Stimulated activated naive CD8-positive, alpha-beta T cell treated with anti-CD3 and anti-CD28 coated beads, Interleukin-15, amount 100 ng/mL, for 72 hours (primary cell): Measurements from ENCODE around the gene VPS13D.
A peak's percentile ranks its signal among the peaks of the same experiment; 100 is the strongest.
"Not testable (repeated sequence)": the region's sequence is repeated elsewhere in the genome, so short reads cannot be mapped to it uniquely, and the experiment has no call there.

Experiments
- ATAC-seq: fragments of 150-1000 bp; cut with Tn5 transposase; 2 replicates; pipeline ENCODE4 v1.10.0; 2021; ENCODE audit warnings: mild to moderate bottlenecking, moderate library complexity
- DNase-seq, 2 donors: peaks; one replicate each; pipeline ENCODE4 v3.0.0; 2021 to 2022
- H3K27ac Mint-ChIP-seq, 2 donors: one replicate each; pipeline ENCODE4 v1.8.0; 2022; ENCODE audit warnings: mild to moderate bottlenecking in 2 of 2, mixed read lengths in 2 of 2, moderate library complexity in 2 of 2
- H3K27me3 Mint-ChIP-seq: one replicate; pipeline ENCODE4 v1.8.0; 2022; ENCODE audit warnings: mixed read lengths
- H3K4me1 Mint-ChIP-seq: one replicate; pipeline ENCODE4 v1.8.0; 2022; ENCODE audit warnings: mild to moderate bottlenecking, mixed read lengths
- H3K4me3 Mint-ChIP-seq, 2 donors: one replicate each; pipeline ENCODE4 v1.8.0; 2022; ENCODE audit warnings: mild to moderate bottlenecking in 2 of 2, mixed read lengths in 2 of 2, moderate library complexity in 1 of 2
- H3K9me3 Mint-ChIP-seq, 2 donors: one replicate each; pipeline ENCODE4 v1.8.0; 2022; ENCODE audit warnings: mixed read lengths in 2 of 2

VPS13D gene

GRCh38 chr1:12448746-12449177, 218.9 kb downstream of the VPS13D start:
- peaks cover under 1 to 6% of the 10 kb centered on the region in 2 donors for H3K9me3 Mint-ChIP-seq
- H3K27me3 Mint-ChIP-seq: no peaks in the 10 kb centered on the region
- ATAC-seq (no peak), DNase-seq (no peak)
- H3K27ac Mint-ChIP-seq: peak overlapping the region; percentile 93 to 99
- H3K4me1 Mint-ChIP-seq: peaks cover 96% of the 10 kb centered on the region
- H3K4me3 Mint-ChIP-seq: peak overlapping the region in 1 of 2 donors; percentile 81

GRCh38 chr1:12450090-12450755, 220.4 kb downstream of the VPS13D start:
- Mint-ChIP-seq H3K9me3 (no peaks in the 10 kb centered on the region), H3K4me1 (peaks cover 97% of the 10 kb centered on the region), H3K27ac (peak overlapping the region; percentile 70 to 98), H3K4me3 (peak overlapping the region; percentile 79 to 83), H3K27me3 (no peaks in the 10 kb centered on the region)
- peak in 1 of 2 donors; percentile 67 for DNase-seq
- peak; percentile 62 for ATAC-seq

- Mint-ChIP-seq H3K27ac (peak overlapping the region; percentile 70 to 98), H3K4me1 (peaks cover 97% of the 10 kb centered on the region)
Measured at GRCh38 chr1:12450756-12451559, 221.1 kb downstream of the VPS13D start.

GRCh38 chr1:12451560-12451900, 221.7 kb downstream of the VPS13D start:
- Mint-ChIP-seq H3K27ac (no peak overlapping the region), H3K4me3 (peak overlapping the region; percentile 79 to 83), H3K4me1 (peaks cover 97% of the 10 kb centered on the region), H3K9me3 (no peaks in the 10 kb centered on the region), H3K27me3 (no peaks in the 10 kb centered on the region)
- ATAC-seq: no peak
- no peak for DNase-seq

More at GRCh38 chr1:12450756-12451559, 221.1 kb downstream of the VPS13D start:
- Mint-ChIP-seq H3K4me3 (peak overlapping the region; percentile 79 to 83), H3K27me3 (no peaks in the 10 kb centered on the region), H3K9me3 (no peaks in the 10 kb centered on the region)
- no peak for DNase-seq
- ATAC-seq: no peak

- Mint-ChIP-seq H3K27ac (peak overlapping the region; percentile 64 to 78), H3K9me3 (no peaks in the 10 kb centered on the region), H3K4me3 (peak overlapping the region; percentile 79 to 83)
Measured at GRCh38 chr1:12452262-12452661, 222.4 kb downstream of the VPS13D start.

GRCh38 chr1:12453400-12454343, 223.8 kb downstream of the VPS13D start:
- DNase-seq: peak in 1 of 2 donors; percentile 43
- no peaks in the 10 kb centered on the region for H3K27me3 Mint-ChIP-seq
- H3K9me3 Mint-ChIP-seq: no peaks in the 10 kb centered on the region
- H3K4me3 Mint-ChIP-seq: peak overlapping the region; percentile 79 to 83
- ATAC-seq: peak; percentile 11
- H3K27ac Mint-ChIP-seq: peak overlapping the region; percentile 96 to 97
- peaks cover 99% of the 10 kb centered on the region for H3K4me1 Mint-ChIP-seq

More at GRCh38 chr1:12452262-12452661, 222.4 kb downstream of the VPS13D start:
- DNase-seq: no peak
- Mint-ChIP-seq H3K27me3 (no peaks in the 10 kb centered on the region), H3K4me1 (peaks cover 98% of the 10 kb centered on the region)
- ATAC-seq: no peak

GRCh38 chr1:12454406-12455391, 224.9 kb downstream of the VPS13D start:
- Mint-ChIP-seq H3K4me3 (peak overlapping the region; percentile 79 to 83), H3K27ac (peak overlapping the region; percentile 94 to 96), H3K9me3 (no peaks in the 10 kb centered on the region), H3K4me1 (peaks cover 98% of the 10 kb centered on the region), H3K27me3 (no peaks in the 10 kb centered on the region)
- no peak for ATAC-seq
- no peak for DNase-seq

- not testable (repeated sequence) for ATAC-seq, DNase-seq, H3K27me3 Mint-ChIP-seq, H3K9me3 Mint-ChIP-seq
- H3K4me1 Mint-ChIP-seq: peaks cover 95% of the 10 kb centered on the region
- H3K27ac Mint-ChIP-seq: peak overlapping the region in 1 of 2 donors; percentile 93
- peak overlapping the region; percentile 39 to 62 for H3K4me3 Mint-ChIP-seq
Measured at GRCh38 chr1:12456081-12456480, 226.3 kb downstream of the VPS13D start.

GRCh38 chr1:12456979-12457378, 227.1 kb downstream of the VPS13D start:
- Mint-ChIP-seq H3K4me3 (peak overlapping the region in 1 of 2 donors; percentile 70), H3K9me3 (no peaks in the 10 kb centered on the region), H3K4me1 (peaks cover 95% of the 10 kb centered on the region), H3K27me3 (no peaks in the 10 kb centered on the region), H3K27ac (peak overlapping the region in 1 of 2 donors; percentile 94)
- DNase-seq (no peak), ATAC-seq (no peak)

- no peaks in the 10 kb centered on the region for H3K27me3 Mint-ChIP-seq
- H3K9me3 Mint-ChIP-seq: no peaks in the 10 kb centered on the region
Measured at GRCh38 chr1:12457771-12458170, 227.9 kb downstream of the VPS13D start.

GRCh38 chr1:12458571-12458970, 228.7 kb downstream of the VPS13D start:
- Mint-ChIP-seq H3K27me3 (no peaks in the 10 kb centered on the region), H3K4me3 (no peak overlapping the region), H3K27ac (peak overlapping the region in 1 of 2 donors; percentile 23), H3K4me1 (peaks cover 95% of the 10 kb centered on the region), H3K9me3 (no peaks in the 10 kb centered on the region)
- DNase-seq (no peak), ATAC-seq (no peak)

More at GRCh38 chr1:12457771-12458170, 227.9 kb downstream of the VPS13D start:
- peaks cover 95% of the 10 kb centered on the region for H3K4me1 Mint-ChIP-seq
- H3K27ac Mint-ChIP-seq: no peak overlapping the region
- H3K4me3 Mint-ChIP-seq: no peak overlapping the region
- ATAC-seq (no peak), DNase-seq (no peak)

GRCh38 chr1:12460121-12460520, 230.3 kb downstream of the VPS13D start:
- H3K27me3 Mint-ChIP-seq: no peaks in the 10 kb centered on the region
- DNase-seq: no peak
- no peak overlapping the region for H3K4me3 Mint-ChIP-seq
- no peak for ATAC-seq
- H3K9me3 Mint-ChIP-seq: no peaks in the 10 kb centered on the region
- no peak overlapping the region for H3K27ac Mint-ChIP-seq
- H3K4me1 Mint-ChIP-seq: peaks cover 94% of the 10 kb centered on the region

- no peak for ATAC-seq
- H3K27ac Mint-ChIP-seq: no peak overlapping the region
- no peaks in the 10 kb centered on the region for H3K9me3 Mint-ChIP-seq
- H3K4me1 Mint-ChIP-seq: peaks cover 93% of the 10 kb centered on the region
- no peak for DNase-seq
- H3K4me3 Mint-ChIP-seq: no peak overlapping the region
- no peaks in the 10 kb centered on the region for H3K27me3 Mint-ChIP-seq
Measured at GRCh38 chr1:12460911-12461621, 231.2 kb downstream of the VPS13D start.

GRCh38 chr1:12461754-12462153, 231.9 kb downstream of the VPS13D start:
- DNase-seq (no peak), ATAC-seq (no peak)
- Mint-ChIP-seq H3K4me3 (no peak overlapping the region), H3K9me3 (no peaks in the 10 kb centered on the region), H3K27me3 (no peaks in the 10 kb centered on the region), H3K4me1 (peaks cover 91% of the 10 kb centered on the region), H3K27ac (no peak overlapping the region)
